ENCODE results near the gene KRTAP5-11.

The KRTAP5-11 gene

GRCh38 chr11:71564430-71564829, 18.2 kb downstream of the KRTAP5-11 start (continued):
- TF ChIP-seq CREB5 (CRISPR knock-in tag; IDR thresholded peaks at IDR 0.05; ENCODE audit: low read depth) (no peak), BACH2 (CRISPR knock-in tag; IDR thresholded peaks at IDR 0.05; ENCODE audit: borderline replicate concordance) (no peak), ARNTL (CRISPR knock-in tag; IDR thresholded peaks at IDR 0.05; ENCODE audit: borderline replicate concordance, low read depth) (no peak), TOX (CRISPR knock-in tag; IDR thresholded peaks at IDR 0.05; ENCODE audit: borderline replicate concordance) (no peak), CSDC2 (CRISPR knock-in tag; IDR thresholded peaks at IDR 0.05) (no peak), OSR1 (CRISPR knock-in tag; IDR thresholded peaks at IDR 0.05) (no peak), TSHZ2 (CRISPR knock-in tag; IDR thresholded peaks at IDR 0.05) (no peak), ZNF565 (CRISPR knock-in tag; conservative IDR thresholded peaks at IDR 0.05; ENCODE audit: low read depth) (no peak)

GRCh38 chr11:71563406-71563805, 19.3 kb downstream of the KRTAP5-11 start:
- peak; percentile 49; the same call in 1 of the 3 replicates for ATAC-seq

GRCh38 chr11:71562120-71562519, 20.6 kb downstream of the KRTAP5-11 start:
- no peak for ATAC-seq
- TF ChIP-seq ZNF8 (CRISPR knock-in tag; IDR thresholded peaks at IDR 0.05) (no peak), PATZ1 (CRISPR knock-in tag; IDR thresholded peaks at IDR 0.05; ENCODE audit: borderline replicate concordance) (no peak), RARB (CRISPR knock-in tag; IDR thresholded peaks at IDR 0.05) (no peak), POU6F1 (CRISPR knock-in tag; IDR thresholded peaks at IDR 0.05; ENCODE audit: borderline replicate concordance, low read depth) (no peak)

More at GRCh38 chr11:71563406-71563805, 19.3 kb downstream of the KRTAP5-11 start:
- TF ChIP-seq ZC3H10 (CRISPR knock-in tag; IDR thresholded peaks at IDR 0.05) (no peak), ZNF70 (CRISPR knock-in tag; IDR thresholded peaks at IDR 0.05) (no peak), ZNF8 (CRISPR knock-in tag; IDR thresholded peaks at IDR 0.05) (no peak), TOX (CRISPR knock-in tag; IDR thresholded peaks at IDR 0.05; ENCODE audit: borderline replicate concordance) (no peak), OSR1 (CRISPR knock-in tag; IDR thresholded peaks at IDR 0.05) (no peak), TCF4 (CRISPR knock-in tag; IDR thresholded peaks at IDR 0.05; ENCODE audit: borderline replicate concordance) (no peak), ZNF565 (CRISPR knock-in tag; conservative IDR thresholded peaks at IDR 0.05; ENCODE audit: low read depth) (no peak)

- no peak for TF ChIP-seq ZFP3 (CRISPR knock-in tag; IDR thresholded peaks at IDR 0.05)
- no peak for TF ChIP-seq ESRRG (CRISPR knock-in tag; IDR thresholded peaks at IDR 0.05)
- no peak for TF ChIP-seq ISL1 (CRISPR knock-in tag; IDR thresholded peaks at IDR 0.05)
- TF ChIP-seq PATZ1 (CRISPR knock-in tag; IDR thresholded peaks at IDR 0.05; ENCODE audit: borderline replicate concordance), result no peak
- no peak for TF ChIP-seq SNAI2 (CRISPR knock-in tag; IDR thresholded peaks at IDR 0.05)
- no peak for TF ChIP-seq ARNTL (CRISPR knock-in tag; IDR thresholded peaks at IDR 0.05; ENCODE audit: borderline replicate concordance, low read depth)
- no peak for TF ChIP-seq ZFP30 (CRISPR knock-in tag; IDR thresholded peaks at IDR 0.05)
- TF ChIP-seq CREB5 (CRISPR knock-in tag; IDR thresholded peaks at IDR 0.05; ENCODE audit: low read depth), result no peak
These were observed 23.7 kb downstream of the KRTAP5-11 start for GRCh38 chr11:71558996-71559395.

More at GRCh38 chr11:71558996-71559395, 23.7 kb downstream of the KRTAP5-11 start:
- ATAC-seq, result no peak

Measured in SK-N-SH treated with all-trans-retinoic acid at 6 μM for 48 hours (cell line).